Testis (tissue), 2 donors: ENCODE results near the gene FGR.

ENCODE experiments used
- POLR2A ChIP-seq: fragments of 450-650 bp; IDR thresholded peaks from one replicate; pipeline ENCODE4 v1.6.1; 2017; ENCODE audit warnings: antibody characterized with exemption, mild to moderate bottlenecking, moderate library complexity
- TF ChIP-seq, protein P1 (sequence below), 3 experiments: fragments of 450-650 bp in 2 of 3; fragments of 200-600 bp in 1 of 3; sonication (generic) in 1 of 3; IDR thresholded peaks; one replicate each; pipeline ENCODE4 v1.5.1; 2016 to 2019; ENCODE audit warnings: antibody characterized with exemption in 3 of 3, mild to moderate bottlenecking in 2 of 3, moderate library complexity in 1 of 3

DNA sequence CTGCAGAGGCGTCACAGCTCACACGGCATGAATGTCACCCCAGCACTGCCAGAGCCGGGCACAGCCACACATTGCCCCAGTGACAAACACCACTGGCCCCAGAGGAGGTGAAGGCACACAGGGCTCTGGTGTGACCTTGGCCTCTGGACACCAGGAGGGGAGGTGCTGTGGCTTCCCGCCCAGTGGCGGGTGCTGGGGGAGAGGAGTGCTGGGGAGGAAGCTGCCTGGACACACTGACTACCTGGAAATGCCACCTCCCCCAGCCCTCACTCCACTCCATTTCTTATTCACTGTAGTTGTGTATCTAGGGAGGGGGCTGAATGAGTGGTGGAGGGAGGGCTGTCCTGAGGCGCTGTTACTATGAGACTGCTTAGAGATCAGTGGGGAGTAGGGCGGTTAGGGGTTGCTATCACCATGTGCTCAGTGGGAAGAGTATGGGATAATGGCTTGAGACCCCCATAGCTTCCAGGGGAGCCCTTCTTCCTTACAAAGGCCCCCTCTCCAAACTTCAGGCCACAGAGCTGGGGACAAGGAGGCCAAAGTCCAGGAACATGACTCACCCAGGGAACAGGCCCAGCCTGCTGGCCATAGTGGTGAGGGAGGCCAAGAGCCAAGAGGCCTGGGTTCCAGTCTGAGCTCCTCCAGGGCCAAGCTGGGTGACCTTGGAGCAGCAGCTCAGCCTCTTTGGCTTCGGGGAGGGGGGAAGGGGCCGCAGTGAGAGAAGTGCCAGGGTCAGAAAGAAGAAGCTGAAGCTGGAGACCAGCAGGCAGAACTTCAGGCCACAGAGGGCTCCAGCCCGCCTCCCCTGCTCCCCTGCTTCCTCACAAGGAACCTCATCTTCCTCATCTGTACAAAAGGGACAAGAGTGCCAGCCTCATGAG, 71.2 kb downstream of the FGR start:
- TF ChIP-seq, protein P1, sequence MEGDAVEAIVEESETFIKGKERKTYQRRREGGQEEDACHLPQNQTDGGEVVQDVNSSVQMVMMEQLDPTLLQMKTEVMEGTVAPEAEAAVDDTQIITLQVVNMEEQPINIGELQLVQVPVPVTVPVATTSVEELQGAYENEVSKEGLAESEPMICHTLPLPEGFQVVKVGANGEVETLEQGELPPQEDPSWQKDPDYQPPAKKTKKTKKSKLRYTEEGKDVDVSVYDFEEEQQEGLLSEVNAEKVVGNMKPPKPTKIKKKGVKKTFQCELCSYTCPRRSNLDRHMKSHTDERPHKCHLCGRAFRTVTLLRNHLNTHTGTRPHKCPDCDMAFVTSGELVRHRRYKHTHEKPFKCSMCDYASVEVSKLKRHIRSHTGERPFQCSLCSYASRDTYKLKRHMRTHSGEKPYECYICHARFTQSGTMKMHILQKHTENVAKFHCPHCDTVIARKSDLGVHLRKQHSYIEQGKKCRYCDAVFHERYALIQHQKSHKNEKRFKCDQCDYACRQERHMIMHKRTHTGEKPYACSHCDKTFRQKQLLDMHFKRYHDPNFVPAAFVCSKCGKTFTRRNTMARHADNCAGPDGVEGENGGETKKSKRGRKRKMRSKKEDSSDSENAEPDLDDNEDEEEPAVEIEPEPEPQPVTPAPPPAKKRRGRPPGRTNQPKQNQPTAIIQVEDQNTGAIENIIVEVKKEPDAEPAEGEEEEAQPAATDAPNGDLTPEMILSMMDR (IDR thresholded peaks at IDR 0.05) = no peak
- no peak for TF ChIP-seq POLR2A
